SKM-1 (cell line): ENCODE measurements around the gene ENOPH1.
A peak's percentile ranks its signal among the peaks of the same experiment; 100 is the strongest.
"Not testable (repeated sequence)": the region's sequence is repeated elsewhere in the genome, so short reads cannot be mapped to it uniquely, and the experiment has no call there.

Experiments used
- DNase-seq: peaks from one replicate; lab custom pipeline; 2025; ENCODE audit not compliant: unreplicated experiment; lab: John Stamatoyannopoulos, UW

Gene ENOPH1

GRCh38 chr4:82430193-82430963, at the start of gene ENOPH1, which contains the start of gene HNRNPDL:
Gene ENOPH1, plus strand, starts transcription at chr4:82430590. Its CDS starts 240 bp downstream, at chr4:82430830.
Gene HNRNPDL, minus strand, starts transcription at chr4:82430462. Its CDS starts 772 bp downstream, at chr4:82429690.
- peak; percentile 83 for DNase-seq

DNA sequence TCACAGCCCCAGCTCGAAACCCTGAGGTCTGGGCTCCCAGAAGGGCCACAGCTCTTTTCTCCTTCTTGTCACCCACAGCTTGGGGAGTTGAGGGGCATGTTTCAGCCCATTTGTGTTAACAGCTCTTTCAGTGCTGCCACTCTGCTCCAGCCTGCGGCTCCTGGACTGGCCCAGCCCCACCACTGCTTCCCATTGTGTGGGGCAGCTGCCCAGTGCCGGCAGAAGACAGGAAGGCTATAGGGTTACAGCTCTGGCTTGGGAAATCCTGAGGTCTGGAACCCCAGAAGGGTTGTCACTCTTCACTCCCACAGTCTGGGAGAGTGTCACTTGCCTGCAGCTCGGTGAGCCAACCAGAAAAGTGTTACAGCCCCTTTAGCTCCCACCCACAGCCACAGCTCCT, 49.6 kb upstream of the ENOPH1 start:
- no peak for DNase-seq

GRCh38 chr4:82381235-82381634, 49.2 kb upstream of the ENOPH1 start:
- no peak for DNase-seq

DNA sequence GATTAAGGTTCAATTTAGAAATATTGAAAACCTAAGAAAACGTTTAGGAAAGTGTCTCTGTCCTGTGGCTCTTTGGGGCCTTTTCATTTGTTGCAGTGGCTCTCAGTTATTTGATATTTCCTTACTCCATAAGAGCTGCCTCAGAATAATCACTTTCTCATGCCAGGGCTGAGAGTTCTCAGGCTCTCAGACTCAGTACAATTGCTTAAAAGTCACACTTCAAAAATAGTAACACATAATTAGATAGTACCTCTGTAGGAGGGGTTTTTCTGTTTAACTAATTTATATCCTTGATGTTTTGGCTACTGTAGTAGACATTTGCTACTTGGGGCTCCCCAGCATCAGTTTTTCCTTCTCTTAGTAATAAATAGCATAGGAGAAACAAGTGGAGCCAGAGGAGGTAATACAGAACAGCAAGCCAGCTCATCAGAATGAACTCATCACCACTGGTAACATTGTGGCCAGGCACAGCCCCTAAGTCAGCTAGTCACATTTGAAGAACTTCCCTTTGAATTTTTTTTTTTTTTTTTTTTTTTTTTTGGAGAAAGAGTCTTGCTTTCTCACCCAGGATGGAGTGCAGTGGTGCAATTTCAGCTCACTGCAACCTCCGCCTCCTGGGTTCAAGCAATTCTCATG, 48.6 kb upstream of the ENOPH1 start:
- DNase-seq: no peak

- DNase-seq: no peak
Measured at GRCh38 chr4:82382751-82383150, 47.6 kb upstream of the ENOPH1 start.

- DNase-seq: not testable (repeated sequence)
Measured at GRCh38 chr4:82386312-82386711, 44.1 kb upstream of the ENOPH1 start.

- no peak for DNase-seq
Measured at GRCh38 chr4:82388405-82388804, 42.0 kb upstream of the ENOPH1 start.

DNA sequence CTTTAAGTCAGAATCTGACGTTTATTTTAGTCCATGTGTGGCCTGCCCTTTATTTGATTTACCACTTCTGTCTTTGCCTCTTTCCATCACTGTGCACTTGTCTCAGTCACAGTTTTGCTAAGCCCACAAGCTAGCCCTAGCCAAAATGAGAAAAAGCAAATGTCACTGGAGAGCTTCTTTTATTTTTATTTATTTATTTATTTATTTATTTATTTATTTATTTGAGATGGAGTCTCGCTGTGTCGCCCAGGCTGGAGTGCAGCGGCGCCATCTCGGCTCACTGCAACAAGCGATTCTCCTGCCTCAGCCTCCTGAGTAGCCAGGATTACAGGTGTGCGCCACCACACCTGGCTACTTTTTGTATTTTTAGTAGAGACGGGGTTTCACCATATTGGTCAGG, 40.3 kb upstream of the ENOPH1 start:
- not testable (repeated sequence) for DNase-seq

GRCh38 chr4:82394896-82395295, 35.5 kb upstream of the ENOPH1 start:
- DNase-seq: no peak

DNA sequence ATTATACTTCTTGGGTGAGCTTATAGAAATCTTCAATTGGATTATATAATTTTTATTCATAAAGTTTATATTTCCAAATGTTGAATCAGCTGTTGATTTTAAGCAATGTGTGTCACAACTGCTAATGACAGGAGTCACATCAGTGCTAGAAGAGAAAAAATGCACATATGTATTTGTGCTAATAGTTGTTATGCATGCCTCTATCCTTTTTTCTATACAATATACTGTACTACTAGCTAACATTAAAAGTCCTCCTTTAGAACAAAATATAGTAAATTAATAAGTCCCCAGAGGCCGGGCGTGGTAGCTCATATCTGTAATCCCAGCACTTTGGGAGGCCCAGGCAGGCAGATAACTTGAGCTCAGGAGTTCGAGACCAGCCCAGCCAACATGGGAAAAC, 32.9 kb upstream of the ENOPH1 start:
- DNase-seq: no peak

DNA sequence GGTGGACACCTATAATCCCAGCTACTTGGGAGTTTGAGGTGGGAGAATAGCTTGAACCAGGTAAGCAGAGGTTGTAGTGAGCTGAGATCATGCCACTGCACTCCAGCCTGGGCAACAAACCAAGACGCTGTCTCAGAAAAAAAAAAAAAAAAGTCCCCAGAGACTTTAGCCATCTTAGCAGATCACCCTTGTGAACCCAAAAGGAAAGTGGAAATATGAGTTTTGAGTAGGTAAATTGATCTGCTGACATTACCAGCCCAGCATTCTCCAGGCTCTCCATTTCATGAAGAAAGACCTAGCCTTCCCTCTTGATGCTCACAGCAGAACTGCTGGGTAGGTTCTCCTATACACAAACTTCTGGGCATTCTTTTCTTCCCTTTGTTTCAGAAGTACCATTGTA, 32.1 kb upstream of the ENOPH1 start:
- no peak for DNase-seq

GRCh38 chr4:82401600-82401999, 28.8 kb upstream of the ENOPH1 start:
- no peak for DNase-seq

GRCh38 chr4:82402196-82402775, 28.1 kb upstream of the ENOPH1 start:
- DNase-seq: no peak

DNA sequence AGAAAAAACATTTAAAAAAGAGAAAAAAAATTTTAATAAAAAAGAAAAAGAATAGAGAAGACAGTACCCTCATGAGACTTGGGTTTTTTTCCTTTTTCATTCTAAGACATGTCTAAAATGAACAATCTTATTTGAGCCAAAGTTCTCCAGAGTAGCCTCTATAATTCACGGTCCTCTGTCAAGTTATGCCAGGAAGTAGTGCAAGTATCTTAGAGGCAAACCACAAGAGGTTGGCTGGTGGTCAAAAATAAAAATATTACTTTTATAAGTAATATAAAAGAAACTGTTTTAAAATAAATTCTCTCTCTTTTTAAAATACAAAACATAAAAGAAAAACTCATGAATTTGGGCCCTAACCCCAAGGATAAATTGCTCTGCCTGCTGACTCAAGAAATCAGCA, 26.7 kb upstream of the ENOPH1 start:
- no peak for DNase-seq

- not testable (repeated sequence) for DNase-seq
Measured at GRCh38 chr4:82415061-82415460, 15.3 kb upstream of the ENOPH1 start.

GRCh38 chr4:82415922-82416365, 14.4 kb upstream of the ENOPH1 start:
- no peak for DNase-seq

GRCh38 chr4:82419451-82419850, 10.9 kb upstream of the ENOPH1 start:
- DNase-seq: no peak

- no peak for DNase-seq
Measured at GRCh38 chr4:82421796-82422560, 8.4 kb upstream of the ENOPH1 start.

GRCh38 chr4:82422616-82423015, 7.8 kb upstream of the ENOPH1 start:
- no peak for DNase-seq

DNA sequence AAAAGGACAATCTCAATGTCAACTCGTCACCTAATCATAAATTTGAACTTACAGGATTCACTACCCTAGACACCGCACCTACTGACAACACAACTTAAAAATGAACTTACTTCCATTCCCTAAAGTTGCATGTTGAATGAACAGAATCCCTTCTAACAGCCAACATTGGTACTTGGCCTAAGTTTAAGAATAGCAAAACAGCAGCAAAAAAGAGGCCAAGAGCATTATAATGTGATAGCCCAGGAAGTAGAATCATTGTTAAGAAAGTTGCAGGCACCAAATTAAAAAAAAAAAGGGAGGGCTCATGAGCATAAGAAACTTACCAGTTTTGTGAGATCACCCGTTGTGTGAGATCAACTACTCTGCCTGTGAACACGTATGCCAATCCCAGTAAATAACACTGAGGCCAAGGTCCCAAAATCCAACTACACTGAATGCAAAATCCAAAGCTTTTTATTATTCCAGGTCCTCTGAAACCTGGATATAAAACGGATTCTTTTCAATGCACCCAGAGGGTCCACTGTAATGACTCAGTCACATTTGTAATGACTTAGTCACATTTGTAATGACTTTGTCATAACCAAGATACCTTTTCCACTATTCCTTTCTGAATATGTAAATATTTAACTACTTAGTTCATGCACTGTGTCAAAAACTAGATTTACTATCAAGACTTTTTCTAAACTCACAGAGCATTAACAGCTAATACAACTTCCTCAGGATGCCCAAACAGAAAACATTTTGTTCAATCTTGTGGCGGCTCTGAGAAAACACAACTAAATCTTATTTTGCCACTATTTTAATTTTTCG, 6.9 kb upstream of the ENOPH1 start:
- no peak for DNase-seq
